GM18508 (cell line): ENCODE results near the gene OR2T34.
A peak's percentile ranks its signal among the peaks of the same experiment; 100 is the strongest.
"Not testable (repeated sequence)": the region's sequence is repeated elsewhere in the genome, so short reads cannot be mapped to it uniquely, and the experiment has no call there.

Experiments
- ATAC-seq: cut with Tn5 transposase; IDR thresholded peaks from one replicate; pipeline ENCODE4 v1.9.1; 2021; ENCODE audit warnings: moderate number of reproducible peaks; ENCODE audit not compliant: insufficient read depth, unreplicated experiment

OR2T34 gene

GRCh38 chr1:248574657-248575056 is at the start of gene OR2T34:
Gene OR2T34 (minus strand): TSS chr1:248574757. CDS start chr1:248574757, 0 bp downstream.
- ATAC-seq, result not testable (repeated sequence)

GRCh38 chr1:248622570-248623001 is 48.0 kb upstream of the OR2T34 start:
- ATAC-seq, result peak; percentile 97

- no peak for ATAC-seq
These were observed 47.2 kb upstream of the OR2T34 start for GRCh38 chr1:248621770-248622169.

- ATAC-seq, result no peak
These were observed 44.3 kb upstream of the OR2T34 start for GRCh38 chr1:248618878-248619277.

- ATAC-seq, result no peak
These were observed 43.6 kb upstream of the OR2T34 start for GRCh38 chr1:248618119-248618518.

GRCh38 chr1:248613742-248614141 is 39.2 kb upstream of the OR2T34 start:
- ATAC-seq, result no peak

GRCh38 chr1:248611883-248612414 is 37.4 kb upstream of the OR2T34 start:
- no peak for ATAC-seq

GRCh38 chr1:248610301-248610700 is 35.7 kb upstream of the OR2T34 start:
- no peak for ATAC-seq

- ATAC-seq, result no peak
These were observed 24.8 kb upstream of the OR2T34 start for GRCh38 chr1:248599396-248599795.

GRCh38 chr1:248597589-248597988 is 23.0 kb upstream of the OR2T34 start, which contains the start of gene OR2T10:
Gene OR2T10 (minus strand): TSS chr1:248597700. CDS start chr1:248593768, 3,932 bp downstream.
- no peak for ATAC-seq

GRCh38 chr1:248596615-248597014 is 22.1 kb upstream of the OR2T34 start:
- ATAC-seq, result no peak

- no peak for ATAC-seq
These were observed 18.7 kb upstream of the OR2T34 start for GRCh38 chr1:248593226-248593625.

- no peak for ATAC-seq
These were observed 18.1 kb upstream of the OR2T34 start for GRCh38 chr1:248592655-248593054.

- no peak for ATAC-seq
These were observed 15.5 kb upstream of the OR2T34 start for GRCh38 chr1:248590055-248590454.

GRCh38 chr1:248589334-248589733 is 14.8 kb upstream of the OR2T34 start:
- no peak for ATAC-seq

GRCh38 chr1:248585266-248585665 is 10.7 kb upstream of the OR2T34 start:
- no peak for ATAC-seq

GRCh38 chr1:248576260-248576980 is 1.9 kb upstream of the OR2T34 start:
- no peak for ATAC-seq

- ATAC-seq, result not testable (repeated sequence)
These were observed 701 bp downstream of the OR2T34 start for GRCh38 chr1:248573856-248574255.

GRCh38 chr1:248572049-248572448 is 2.5 kb downstream of the OR2T34 start:
- peak; percentile 87 for ATAC-seq

- ATAC-seq, result not testable (repeated sequence)
These were observed 3.7 kb downstream of the OR2T34 start for GRCh38 chr1:248570811-248571210.

- not testable (repeated sequence) for ATAC-seq
These were observed 5.5 kb downstream of the OR2T34 start for GRCh38 chr1:248569049-248569448.
